Measurements from ENCODE around the gene HSPA4L. TPM values are rescaled to one million over a fixed set of nuclear protein-coding genes. Genes with fewer than 3 reads are reported as not detected.
A peak's percentile ranks its signal among the peaks of the same experiment; 100 is the strongest.

Gene HSPA4L
- total RNA-seq (10.8 and 12.4 TPM in 2 replicates), polyA plus RNA-seq (0.81 and 1.3 TPM in 2 replicates), polyA minus RNA-seq (3.9 TPM in 2 replicates), Bru-seq, nascent RNA (percentile 57 among the genes with signal in this experiment), BruChase-seq, experiment 1, labeled RNA remaining after a 6-hour chase (percentile 68 among the genes with signal in this experiment), BruChase-seq, experiment 2, labeled RNA remaining after a 2-hour chase (percentile 60 among the genes with signal in this experiment)
- 1.6 and 1.9 TPM in 2 replicates for polyA plus RNA-seq (2011; cell fraction: cytosol; rRNA removed)
- polyA plus RNA-seq (2011; cell fraction: nucleus; rRNA removed) = 3.3 and 3.5 TPM in 2 replicates
- polyA plus RNA-seq (2012) = 4.0 and 14.4 TPM in 2 replicates
- 13.6 TPM for polyA minus RNA-seq (2011; cell fraction: cytosol; rRNA and poly(A)+ RNA removed)
- 3.4 and 4.6 TPM in 2 replicates for polyA minus RNA-seq (2011; cell fraction: nucleus; rRNA and poly(A)+ RNA removed)
- long read RNA-seq, full-length matches to known transcripts = 13 of 17 reads
- long read RNA-seq, partial matches to known transcripts = 0 of 17 reads
- long read RNA-seq, other reads (novel, unspliced or antisense) = 4 of 17 reads

DNA sequence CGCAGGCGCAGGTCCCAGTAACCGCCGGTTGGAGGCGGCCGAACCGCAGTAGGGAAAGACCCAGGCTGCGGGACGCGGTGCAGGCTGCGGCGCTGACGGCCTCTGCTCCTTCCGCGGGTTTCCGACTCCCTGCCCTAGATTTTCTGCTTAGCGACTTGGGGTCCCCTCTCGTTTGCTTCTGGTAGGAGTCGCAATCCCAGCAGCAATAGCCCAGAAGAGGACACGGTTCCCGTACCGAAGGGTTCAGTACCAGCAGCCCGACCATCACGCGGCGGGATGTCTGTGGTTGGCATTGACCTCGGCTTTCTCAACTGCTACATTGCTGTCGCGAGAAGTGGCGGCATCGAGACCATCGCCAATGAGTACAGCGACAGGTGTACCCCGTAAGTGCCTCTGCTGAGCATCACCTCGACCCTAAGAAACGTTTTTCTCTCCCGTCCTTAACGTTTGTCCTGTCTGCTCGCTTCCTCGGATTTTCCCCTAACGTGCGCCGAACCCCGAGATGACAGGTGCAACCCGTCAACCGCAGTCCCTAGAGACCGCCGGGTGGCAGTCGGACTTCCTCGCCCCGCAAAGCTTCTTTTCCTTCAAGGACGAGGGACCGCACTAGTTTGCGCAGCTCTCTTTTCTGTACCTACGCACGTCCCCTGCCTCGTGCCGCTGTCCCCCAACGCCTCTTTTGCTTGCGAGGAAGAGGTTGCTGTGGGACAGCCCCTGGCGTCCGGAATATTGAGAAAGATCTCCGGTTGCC is at the start of gene HSPA4L:
Gene HSPA4L, plus strand, starts transcription at position 48 of the 751 bp plus-strand sequence. Its CDS starts 229 bp downstream, at position 277.
- CTCF ChIA-PET = interaction anchor here (0.7 to 2.1 kb wide), 8 partner anchors 50 to 497 kb away, joined by 3 to 14 read pairs (median 3); partner anchors contain the start of genes ABHD18, MFSD8 and PLK4
- peaks cover 2% of the 10 kb centered on the region for H3K4me1 ChIP-seq (ENCODE audit: control insufficient read depth, extremely low read depth, insufficient read depth, low read length)
- peak; percentile 89 for DNase-seq (ENCODE audit: low read depth, low spot score)
- intact Hi-C loops (cut with micrococcal nuclease) (loop anchor here (1.0 to 5.0 kb wide), 6 partner anchors 98 to 505 kb away; partner anchors contain the start of genes ABHD18, INTU, LARP1B and MFSD8), dilution Hi-C loops (cut with MboI; ENCODE audit: extremely low pct_ligation_motif_present, low sequenced_read_pairs) (no loop called here)
- peaks cover 0 to 2% of the 10 kb centered on the region in 2 experiments for H3K27me3 ChIP-seq (ENCODE audit: control insufficient read depth in 2 of 2, insufficient read depth in 2 of 2, low read length in 2 of 2)
- peak within 1 kb of the TSS; percentile 80 for H3K9ac ChIP-seq (replicated peaks; ENCODE audit: extremely low read depth, insufficient read depth, low read length)
- no peaks in the 10 kb centered on the region for H4K20me1 ChIP-seq (replicated peaks; ENCODE audit: control insufficient read depth, extremely low read depth, insufficient read depth, low read length)
- TSS peak; percentile 37 for BruUV-seq (replicated peaks)
- peak within 1 kb of the TSS; percentile 50 for H3K27ac ChIP-seq (ENCODE audit: insufficient read depth, low read depth, low read length)
- H3K36me3 ChIP-seq (ENCODE audit: control insufficient read depth in 2 of 2, extremely low read depth in 1 of 2, insufficient read depth in 2 of 2, low read length in 2 of 2) = no peaks in the 10 kb centered on the region
- no peaks in the 10 kb centered on the region for H3K9me3 ChIP-seq (replicated peaks; ENCODE audit: control insufficient read depth, insufficient read depth, low read length)
- no peaks in the 10 kb centered on the region for H3K79me2 ChIP-seq (ENCODE audit: control insufficient read depth, insufficient read depth, low read length)
- FAIRE-seq = peak; percentile 40
- H3K4me2 ChIP-seq (ENCODE audit: insufficient read depth, low read length) = peak within 1 kb of the TSS; percentile 45
- H2AFZ ChIP-seq (ENCODE audit: low read depth, low read length) = peak within 1 kb of the TSS; percentile 90
- POLR2A ChIA-PET = interaction anchor here (0.6 to 1.5 kb wide), 3 partner anchors 15 to 183 kb away, joined by 3 read pairs; partner anchors contain the start of genes ABHD18 and MFSD8
- peak within 1 kb of the TSS; percentile 35 to 53 (median 53) for H3K4me3 ChIP-seq (replicated peaks in 1 of 3; ENCODE audit: insufficient read depth in 1 of 3, low read depth in 1 of 3, low read length in 3 of 3)
- no peaks in the 10 kb centered on the region for H3K9me1 ChIP-seq (replicated peaks; ENCODE audit: control insufficient read depth, extremely low read depth, insufficient read depth, low read length)
- TF ChIP-seq MYC (IDR thresholded peaks at IDR 0.05; ENCODE audit: low read depth, low read length) (no peak), CTCF (IDR thresholded peaks at IDR 0.05; ENCODE audit: extremely low read depth in 1 of 2, insufficient read depth in 1 of 2, low read depth in 1 of 2, low read length in 2 of 2) (peak in 1 of 2 donors; percentile 41), POLR2AphosphoS5 (IDR thresholded peaks at IDR 0.05; ENCODE audit: insufficient read depth, low read depth, low read length) (peak; percentile 79), GATA2 (IDR thresholded peaks at IDR 0.05; ENCODE audit: insufficient read depth, insufficient read length, low read depth, low read length) (no peak), EZH2 (IDR thresholded peaks at IDR 0.05; ENCODE audit: borderline replicate concordance, low read depth, low read length, severe bottlenecking) (no peak), FOS (IDR thresholded peaks at IDR 0.05; ENCODE audit: borderline replicate concordance, insufficient read depth, low read length) (no peak), JUN (IDR thresholded peaks at IDR 0.05; ENCODE audit: borderline replicate concordance, insufficient read depth, insufficient read length, low read depth) (no peak), POLR2A (IDR thresholded peaks at IDR 0.05; ENCODE audit: low read depth, low read length) (peak; percentile 68)
- TF ChIP-seq, protein P1, sequence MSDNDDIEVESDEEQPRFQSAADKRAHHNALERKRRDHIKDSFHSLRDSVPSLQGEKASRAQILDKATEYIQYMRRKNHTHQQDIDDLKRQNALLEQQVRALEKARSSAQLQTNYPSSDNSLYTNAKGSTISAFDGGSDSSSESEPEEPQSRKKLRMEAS (IDR thresholded peaks at IDR 0.05; ENCODE audit: insufficient read depth, insufficient read length) = no peak

Data from endothelial cell of umbilical vein (primary cell).